HL-60 (cell line): ENCODE results near the gene SPTBN1.

ENCODE experiments used
- DNase-seq, 2 experiments: peaks; one replicate each; pipeline ENCODE4 v3.0.0-alpha.2; 2010 to 2020; ENCODE audit warnings: low read depth in 1 of 2, low spot score in 1 of 2
- H3K27ac ChIP-seq: fragments of 250-450 bp; sonication (Bioruptor Pico); replicated peaks from 2 replicates; pipeline ENCODE4 v1.5.1; 2020; ENCODE audit warnings: mild to moderate bottlenecking, moderate library complexity
- H3K27me3 ChIP-seq: fragments of 250-450 bp; sonication (Bioruptor Pico); 2 replicates; pipeline ENCODE4 v1.5.1; 2021; ENCODE audit warnings: mild to moderate bottlenecking, moderate library complexity; ENCODE audit not compliant: insufficient read depth, poor library complexity, severe bottlenecking
- H3K4me3 ChIP-seq: replicated peaks from 2 replicates; pipeline ENCODE4 v1.5.1; 2011; ENCODE audit warnings: mild to moderate bottlenecking, control low read depth, low read length; ENCODE audit not compliant: insufficient read depth
- CTCF ChIP-seq: IDR thresholded peaks from one replicate; pipeline ENCODE4 v1.5.1; 2011; ENCODE audit warnings: low read length, control low read depth, inconsistent platforms; ENCODE audit not compliant: insufficient read depth
- GABPA ChIP-seq: IDR thresholded peaks from 2 replicates; pipeline ENCODE4 v1.6.1; 2012; ENCODE audit warnings: low read depth
- POLR2AphosphoS5 ChIP-seq: IDR thresholded peaks from 2 replicates; pipeline ENCODE4 v1.6.1; 2012; ENCODE audit warnings: low read depth
- SPI1 ChIP-seq: IDR thresholded peaks from 2 replicates; pipeline ENCODE4 v1.6.1; 2012; ENCODE audit warnings: low read depth, mild to moderate bottlenecking, borderline replicate concordance
- TF ChIP-seq, protein P1 (sequence below): IDR thresholded peaks from 2 replicates; pipeline ENCODE4 v1.6.1; 2012; ENCODE audit warnings: low read depth; ENCODE audit not compliant: insufficient replicate concordance

The SPTBN1 gene

GRCh38 chr2:54591551-54591950 is 135.4 kb downstream of the SPTBN1 start:
- TF ChIP-seq GABPA (no peak), SPI1 (no peak), CTCF (no peak), POLR2AphosphoS5 (no peak)
- TF ChIP-seq, protein P1, sequence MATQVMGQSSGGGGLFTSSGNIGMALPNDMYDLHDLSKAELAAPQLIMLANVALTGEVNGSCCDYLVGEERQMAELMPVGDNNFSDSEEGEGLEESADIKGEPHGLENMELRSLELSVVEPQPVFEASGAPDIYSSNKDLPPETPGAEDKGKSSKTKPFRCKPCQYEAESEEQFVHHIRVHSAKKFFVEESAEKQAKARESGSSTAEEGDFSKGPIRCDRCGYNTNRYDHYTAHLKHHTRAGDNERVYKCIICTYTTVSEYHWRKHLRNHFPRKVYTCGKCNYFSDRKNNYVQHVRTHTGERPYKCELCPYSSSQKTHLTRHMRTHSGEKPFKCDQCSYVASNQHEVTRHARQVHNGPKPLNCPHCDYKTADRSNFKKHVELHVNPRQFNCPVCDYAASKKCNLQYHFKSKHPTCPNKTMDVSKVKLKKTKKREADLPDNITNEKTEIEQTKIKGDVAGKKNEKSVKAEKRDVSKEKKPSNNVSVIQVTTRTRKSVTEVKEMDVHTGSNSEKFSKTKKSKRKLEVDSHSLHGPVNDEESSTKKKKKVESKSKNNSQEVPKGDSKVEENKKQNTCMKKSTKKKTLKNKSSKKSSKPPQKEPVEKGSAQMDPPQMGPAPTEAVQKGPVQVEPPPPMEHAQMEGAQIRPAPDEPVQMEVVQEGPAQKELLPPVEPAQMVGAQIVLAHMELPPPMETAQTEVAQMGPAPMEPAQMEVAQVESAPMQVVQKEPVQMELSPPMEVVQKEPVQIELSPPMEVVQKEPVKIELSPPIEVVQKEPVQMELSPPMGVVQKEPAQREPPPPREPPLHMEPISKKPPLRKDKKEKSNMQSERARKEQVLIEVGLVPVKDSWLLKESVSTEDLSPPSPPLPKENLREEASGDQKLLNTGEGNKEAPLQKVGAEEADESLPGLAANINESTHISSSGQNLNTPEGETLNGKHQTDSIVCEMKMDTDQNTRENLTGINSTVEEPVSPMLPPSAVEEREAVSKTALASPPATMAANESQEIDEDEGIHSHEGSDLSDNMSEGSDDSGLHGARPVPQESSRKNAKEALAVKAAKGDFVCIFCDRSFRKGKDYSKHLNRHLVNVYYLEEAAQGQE = no peak
- no peaks in the 10 kb centered on the region for H3K27me3 ChIP-seq
- DNase-seq = no peak
- H3K4me3 ChIP-seq = no peak overlapping the region
- 0 out of 2 replicates have a peak overlapping the region, but pooled peaks have one; percentile 0 for H3K27ac ChIP-seq

DNA sequence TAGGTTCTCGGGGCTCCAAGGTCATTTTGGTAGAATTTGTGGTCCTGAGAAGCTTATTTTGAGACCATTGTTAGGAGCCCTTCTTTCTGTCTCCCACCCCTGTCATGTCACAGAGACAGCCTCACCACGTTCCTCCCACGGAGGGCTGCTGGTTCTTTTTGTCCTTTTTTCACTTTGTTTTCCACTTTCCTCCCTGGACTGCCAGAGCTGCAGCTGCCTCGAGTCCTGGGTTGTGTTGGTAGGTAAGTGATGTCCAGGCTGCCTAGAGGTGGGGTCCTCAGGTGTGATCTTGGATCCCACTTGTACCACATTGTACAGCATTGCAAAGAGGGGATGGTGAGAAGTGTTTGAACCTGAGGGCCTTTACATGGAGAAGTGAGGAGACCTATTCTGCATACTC is 137.1 kb downstream of the SPTBN1 start:
- no peak for TF ChIP-seq POLR2AphosphoS5
- no peak for TF ChIP-seq GABPA
- no peak for TF ChIP-seq CTCF
- TF ChIP-seq SPI1 = no peak
- TF ChIP-seq, protein P1 = no peak
- H3K4me3 ChIP-seq = no peak overlapping the region
- H3K27ac ChIP-seq = no peak overlapping the region
- no peaks in the 10 kb centered on the region for H3K27me3 ChIP-seq
- no peak for DNase-seq

GRCh38 chr2:54594048-54594447 is 137.9 kb downstream of the SPTBN1 start:
- peak in 1 of 2 experiments; percentile 46 for DNase-seq

GRCh38 chr2:54595161-54595803 is 139.2 kb downstream of the SPTBN1 start:
- Histone ChIP-seq H3K27ac (no peak overlapping the region), H3K27me3 (no peaks in the 10 kb centered on the region), H3K4me3 (no peak overlapping the region)
- no peak for TF ChIP-seq GABPA
- no peak for TF ChIP-seq POLR2AphosphoS5
- no peak for TF ChIP-seq CTCF
- TF ChIP-seq, protein P1 = no peak
- no peak for TF ChIP-seq SPI1
- no peak for DNase-seq

More at GRCh38 chr2:54594048-54594447, 137.9 kb downstream of the SPTBN1 start:
- Histone ChIP-seq H3K27ac (no peak overlapping the region; the same call in 1 of the 2 replicates), H3K27me3 (no peaks in the 10 kb centered on the region), H3K4me3 (no peak overlapping the region)
- TF ChIP-seq SPI1 (peak; percentile 25; the same call in 1 of the 2 replicates), POLR2AphosphoS5 (no peak)
